ENCODE results near the gene LTA. TPM values are rescaled to one million over a fixed set of nuclear protein-coding genes. Genes with fewer than 3 reads are reported as not detected.

Gene LTA
- total and polyA plus RNA-seq, 12 donors, result 0.06 to 0.86 (median 0.29) TPM; not detected in 8

DNA sequence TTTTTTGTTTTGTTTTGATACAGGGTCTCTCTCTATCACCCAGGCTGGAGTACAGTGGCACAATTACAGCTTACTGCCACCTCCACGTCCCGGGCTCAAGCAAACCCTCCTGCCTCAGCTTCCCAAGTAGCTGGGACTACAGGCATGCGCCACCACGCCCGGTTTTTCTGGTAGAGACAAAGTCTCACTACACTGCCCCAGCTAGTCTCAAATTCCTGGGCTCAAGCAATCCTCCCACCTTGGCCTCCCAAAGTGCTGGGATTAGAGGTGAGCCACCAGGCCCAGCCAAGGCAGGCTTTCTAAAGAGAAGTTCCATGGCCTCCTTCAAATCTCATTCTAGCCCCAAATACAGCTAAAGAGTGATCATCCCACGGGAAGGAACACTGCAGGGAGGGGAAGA is 38.1 kb upstream of the LTA start:
- no peak overlapping the region for H3K4me3 ChIP-seq
- H3K27me3 ChIP-seq, result no peaks in the 10 kb centered on the region
- H3K36me3 ChIP-seq, result peaks cover 4 to 98% (median 78%) of the 10 kb centered on the region in 9 donors
- TF ChIP-seq CTCF (IDR thresholded peaks at IDR 0.05), result no peak
- no peak overlapping the region for H3K27ac ChIP-seq
- intact Hi-C loops (cut with DNase I), result loop anchor here in 1 of 10 donors (5.0 kb wide), 1 partner anchor 37 kb away; the partner anchor contains the start of gene MICB
- peaks cover 2 to 38% (median 11%) of the 10 kb centered on the region in 9 donors for H3K4me1 ChIP-seq
- WGBS, 2 donors, result 88 to 92% methylated on average over 6 of the region's 6 CpGs
- no peak for ATAC-seq
- no peaks in the 10 kb centered on the region for H3K9me3 ChIP-seq
- DNase-seq, result no peak

- 89 to 90% methylated on average over 24 of the region's 24 CpGs for WGBS, 2 donors
- H3K27me3 ChIP-seq, result no peaks in the 10 kb centered on the region
- no peak for TF ChIP-seq CTCF (IDR thresholded peaks at IDR 0.05)
- no peaks in the 10 kb centered on the region for H3K9me3 ChIP-seq
- peaks cover 7 to 44% (median 16%) of the 10 kb centered on the region in 9 donors for H3K4me1 ChIP-seq
- no peak overlapping the region for H3K4me3 ChIP-seq
- DNase-seq (no peak), ATAC-seq (no peak)
- peaks cover 4 to 100% (median 80%) of the 10 kb centered on the region in 9 donors for H3K36me3 ChIP-seq
- intact Hi-C loops (cut with DNase I), result loop anchor here in 1 of 10 donors (5.0 kb wide), 1 partner anchor 37 kb away; the partner anchor contains the start of gene MICB
- no peak overlapping the region for H3K27ac ChIP-seq
Measured at GRCh38 chr6:31534521-31535040, 37.5 kb upstream of the LTA start.

GRCh38 chr6:31535538-31536324 is 36.4 kb upstream of the LTA start:
- WGBS, 2 donors, result 34 to 42% methylated on average over 2 of the region's 2 CpGs
- ATAC-seq (no peak), DNase-seq (no peak)
- Histone ChIP-seq H3K27me3 (no peaks in the 10 kb centered on the region), H3K9me3 (no peaks in the 10 kb centered on the region), H3K4me1 (peaks cover 17 to 55% (median 28%) of the 10 kb centered on the region in 9 donors), H3K27ac (no peak overlapping the region), H3K36me3 (peaks cover 4 to 98% (median 79%) of the 10 kb centered on the region in 9 donors), H3K4me3 (no peak overlapping the region)
- no peak for TF ChIP-seq CTCF (IDR thresholded peaks at IDR 0.05)
- intact Hi-C loops (cut with DNase I), result no loop called here

GRCh38 chr6:31538805-31539400 is 33.2 kb upstream of the LTA start:
- peak overlapping the region in 4 of 10 donors; percentile 26 to 98 (median 95) for H3K27ac ChIP-seq
- WGBS, 2 donors, result 44 to 51% methylated on average over 6 of the region's 6 CpGs
- H3K36me3 ChIP-seq, result peaks cover 0 to 66% (median 56%) of the 10 kb centered on the region in 9 donors
- TF ChIP-seq CTCF (IDR thresholded peaks at IDR 0.05), result no peak
- peak overlapping the region in 3 of 10 donors; percentile 80 to 87 (median 82) for H3K4me3 ChIP-seq
- ATAC-seq (no peak), DNase-seq (no peak)
- no peaks in the 10 kb centered on the region for H3K27me3 ChIP-seq
- no peaks in the 10 kb centered on the region for H3K9me3 ChIP-seq
- intact Hi-C loops (cut with DNase I), result no loop called here
- H3K4me1 ChIP-seq, result peaks cover 22 to 55% (median 37%) of the 10 kb centered on the region in 9 donors
